MM.1S (cell line): Measurements from ENCODE around the gene SIAE.

Experiments used
- EZH2 ChIP-seq: fragments of 300-600 bp; sonication (generic); optimal IDR thresholded peaks from 2 replicates; pipeline ENCODE3; 2017; ENCODE audit warnings: low read depth, mild to moderate bottlenecking, antibody characterized with exemption, low read length, mixed read lengths
- EZH2phosphoT487 ChIP-seq: fragments of 300-600 bp; sonication (generic); IDR thresholded peaks from 2 replicates; pipeline ENCODE4 v1.6.1; 2018; ENCODE audit warnings: antibody characterized with exemption, low read length
- TF ChIP-seq, protein P1 (sequence below): fragments of 300-600 bp; sonication (generic); IDR thresholded peaks from 2 replicates; pipeline ENCODE4 v1.5.1; 2016; ENCODE audit warnings: antibody characterized with exemption, low read length, mixed read lengths

DNA sequence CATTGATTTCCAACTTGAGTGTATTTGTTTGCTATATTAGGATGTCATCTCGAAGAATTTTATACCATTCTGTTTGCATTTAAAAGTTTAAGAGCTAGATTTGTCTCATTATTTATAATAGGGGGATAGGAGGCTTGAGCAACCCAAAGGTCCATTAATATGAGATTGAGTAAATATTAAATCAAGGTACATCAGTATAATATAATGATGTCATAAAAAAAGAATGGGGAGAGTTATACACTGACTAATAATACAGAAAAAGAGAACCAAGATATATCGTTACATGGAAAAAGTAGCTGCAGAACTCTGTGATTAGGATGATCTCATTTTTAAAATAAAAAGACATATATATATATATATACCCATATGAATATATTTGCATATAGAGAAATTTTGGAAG is 19.6 kb upstream of the SIAE start:
- TF ChIP-seq, protein P1, sequence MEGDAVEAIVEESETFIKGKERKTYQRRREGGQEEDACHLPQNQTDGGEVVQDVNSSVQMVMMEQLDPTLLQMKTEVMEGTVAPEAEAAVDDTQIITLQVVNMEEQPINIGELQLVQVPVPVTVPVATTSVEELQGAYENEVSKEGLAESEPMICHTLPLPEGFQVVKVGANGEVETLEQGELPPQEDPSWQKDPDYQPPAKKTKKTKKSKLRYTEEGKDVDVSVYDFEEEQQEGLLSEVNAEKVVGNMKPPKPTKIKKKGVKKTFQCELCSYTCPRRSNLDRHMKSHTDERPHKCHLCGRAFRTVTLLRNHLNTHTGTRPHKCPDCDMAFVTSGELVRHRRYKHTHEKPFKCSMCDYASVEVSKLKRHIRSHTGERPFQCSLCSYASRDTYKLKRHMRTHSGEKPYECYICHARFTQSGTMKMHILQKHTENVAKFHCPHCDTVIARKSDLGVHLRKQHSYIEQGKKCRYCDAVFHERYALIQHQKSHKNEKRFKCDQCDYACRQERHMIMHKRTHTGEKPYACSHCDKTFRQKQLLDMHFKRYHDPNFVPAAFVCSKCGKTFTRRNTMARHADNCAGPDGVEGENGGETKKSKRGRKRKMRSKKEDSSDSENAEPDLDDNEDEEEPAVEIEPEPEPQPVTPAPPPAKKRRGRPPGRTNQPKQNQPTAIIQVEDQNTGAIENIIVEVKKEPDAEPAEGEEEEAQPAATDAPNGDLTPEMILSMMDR = no peak
- TF ChIP-seq EZH2 (no peak), EZH2phosphoT487 (no peak)
